Stimulated activated CD4-positive, alpha-beta T cell treated with anti-CD3 and anti-CD28 coated beads, Interleukin-2, amount 100 ng/mL, for 48 hours (primary cell): ENCODE measurements around the gene LLCFC1.

Experiments
- DNase-seq, 2 donors: peaks; one replicate each; pipeline ENCODE4 v3.0.0-alpha.2; 2020

Gene LLCFC1

GRCh38 chr7:142939226-142939910 is at the start of gene LLCFC1:
Gene LLCFC1, plus strand, starts transcription at chr7:142939484. Its CDS starts 138 bp downstream, at chr7:142939622.
- no peak for DNase-seq

- no peak for DNase-seq
Observed at GRCh38 chr7:142889816-142890215, 49.5 kb upstream of the LLCFC1 start.

- DNase-seq, result no peak
Observed at GRCh38 chr7:142890874-142891485, 48.3 kb upstream of the LLCFC1 start.

DNA sequence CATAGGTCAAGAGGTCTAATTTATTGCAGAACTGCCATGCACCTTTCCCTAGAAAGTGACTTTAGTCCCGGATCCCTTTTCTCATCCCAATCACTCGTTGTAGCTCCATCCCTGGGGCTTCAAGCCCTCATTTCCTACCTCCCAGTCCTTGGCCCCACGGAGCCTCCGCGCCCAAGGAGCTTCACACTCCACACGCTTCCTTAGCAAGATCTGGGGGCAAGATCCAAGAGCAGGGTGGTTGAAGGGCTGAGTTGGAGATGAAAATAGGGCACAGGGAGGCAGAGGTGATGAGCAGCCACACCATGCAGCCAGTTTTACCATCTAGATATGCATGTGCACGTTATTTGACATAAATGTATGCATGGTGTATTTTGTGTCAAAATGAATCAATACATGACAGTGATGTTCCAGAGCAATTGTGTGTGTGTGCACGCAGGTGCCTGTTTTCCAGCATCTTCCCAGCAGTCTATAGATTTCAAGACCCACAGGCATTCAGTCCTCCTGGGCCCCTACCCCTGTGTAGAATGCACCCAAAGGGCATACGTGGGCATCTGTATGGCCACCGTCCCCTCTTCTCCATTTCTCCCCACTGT is 47.7 kb upstream of the LLCFC1 start:
- no peak for DNase-seq

DNA sequence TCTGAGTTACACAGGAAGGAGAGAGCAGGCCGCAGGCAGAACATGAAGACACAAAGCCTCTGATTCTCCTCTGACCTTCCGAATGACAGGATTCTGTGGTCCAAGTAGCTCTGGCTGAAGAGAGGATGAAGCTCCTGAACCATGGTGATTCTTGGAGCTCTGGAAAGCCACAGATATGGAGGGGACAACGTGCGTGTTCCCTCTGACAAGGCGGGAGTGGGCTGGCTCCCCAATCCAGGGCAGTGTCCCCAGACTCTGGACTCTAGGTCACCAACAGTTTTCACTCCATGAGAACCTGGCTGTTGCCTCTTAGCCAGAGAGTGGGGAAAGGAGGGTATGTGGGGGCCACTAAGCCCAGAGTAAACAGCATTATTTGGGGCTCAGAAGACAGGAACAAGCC is 46.3 kb upstream of the LLCFC1 start:
- no peak for DNase-seq

- DNase-seq, result no peak
Observed at GRCh38 chr7:142894112-142894984, 44.9 kb upstream of the LLCFC1 start.

DNA sequence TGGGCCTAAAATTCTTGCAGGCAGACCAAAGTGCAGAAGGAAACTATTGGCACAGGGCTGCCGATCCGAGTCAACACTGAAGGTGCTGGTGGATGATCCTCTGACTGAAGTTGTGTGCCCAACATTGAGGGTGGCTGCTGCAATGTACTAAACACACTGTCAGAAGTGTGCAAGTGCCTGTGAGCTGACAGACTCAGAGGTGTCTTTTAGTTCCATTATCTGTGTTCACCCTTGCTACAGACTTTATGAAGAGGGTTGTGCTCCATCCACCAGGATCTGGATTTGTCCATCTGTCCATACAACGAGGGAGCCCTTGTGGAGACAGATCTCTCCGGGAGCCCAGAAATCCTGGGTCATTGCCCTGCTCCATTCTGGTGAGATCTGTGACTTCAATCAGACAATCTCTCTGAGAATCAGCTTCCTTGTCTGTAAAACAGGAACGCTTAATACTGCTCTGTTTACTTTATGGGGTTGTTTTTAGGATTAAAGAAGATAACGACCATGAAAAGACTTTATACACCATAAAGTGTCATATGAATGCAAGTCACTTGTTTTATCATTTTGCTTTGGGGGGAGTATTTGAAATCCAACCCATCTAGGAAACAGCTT is 44.2 kb upstream of the LLCFC1 start:
- DNase-seq, result no peak

- DNase-seq, result no peak
Observed at GRCh38 chr7:142896151-142896550, 43.1 kb upstream of the LLCFC1 start.

DNA sequence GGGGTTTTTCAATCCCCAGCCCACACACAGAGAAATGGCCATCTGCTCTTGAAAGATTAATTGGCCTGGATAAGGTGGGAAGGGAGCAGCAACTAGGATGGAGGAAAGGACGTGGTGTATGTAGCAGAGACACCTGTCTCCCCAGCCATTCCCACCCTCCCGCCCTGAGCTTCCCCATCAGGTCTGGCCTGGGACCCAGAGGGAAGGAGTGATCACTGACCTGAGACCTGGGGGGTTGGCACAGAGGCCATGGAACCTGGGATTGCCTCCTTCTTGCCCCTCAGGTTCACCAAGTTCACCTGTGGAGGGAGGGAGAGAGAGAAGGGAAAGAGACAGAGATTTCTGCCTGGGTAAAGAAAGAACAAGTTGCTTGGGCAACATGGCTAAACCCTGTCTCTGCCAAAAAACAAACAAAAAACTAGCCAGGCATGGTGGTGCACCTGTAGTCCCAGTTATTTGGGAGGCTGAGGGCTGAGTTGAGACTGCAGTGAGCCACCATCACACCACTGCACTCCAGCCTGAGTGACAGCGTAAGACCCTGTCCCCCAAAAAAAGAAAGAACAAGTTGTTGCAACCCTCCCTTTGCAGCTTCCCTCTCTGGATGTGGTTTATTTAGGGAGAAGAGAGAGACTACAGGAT is 42.4 kb upstream of the LLCFC1 start:
- no peak for DNase-seq

DNA sequence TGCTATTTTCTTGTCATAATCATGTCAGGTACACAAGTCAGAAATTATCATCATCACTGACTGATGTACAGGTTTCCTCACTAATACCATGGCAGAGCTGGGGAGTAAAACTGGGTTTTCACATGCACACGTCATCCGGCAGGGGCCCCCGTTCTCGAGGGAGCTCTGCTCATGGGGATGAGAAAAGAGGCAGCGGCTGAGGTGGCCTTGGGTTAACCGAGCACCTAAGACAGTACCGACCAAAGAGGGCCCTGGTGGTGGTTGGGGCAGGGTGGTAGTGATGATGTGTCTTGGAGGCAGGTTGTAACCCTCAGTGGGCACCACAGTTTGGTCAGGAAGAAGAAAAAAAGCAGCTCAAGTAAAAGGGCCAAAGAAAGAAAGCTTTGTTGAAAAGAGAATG is 41.6 kb upstream of the LLCFC1 start:
- DNase-seq, result no peak

DNA sequence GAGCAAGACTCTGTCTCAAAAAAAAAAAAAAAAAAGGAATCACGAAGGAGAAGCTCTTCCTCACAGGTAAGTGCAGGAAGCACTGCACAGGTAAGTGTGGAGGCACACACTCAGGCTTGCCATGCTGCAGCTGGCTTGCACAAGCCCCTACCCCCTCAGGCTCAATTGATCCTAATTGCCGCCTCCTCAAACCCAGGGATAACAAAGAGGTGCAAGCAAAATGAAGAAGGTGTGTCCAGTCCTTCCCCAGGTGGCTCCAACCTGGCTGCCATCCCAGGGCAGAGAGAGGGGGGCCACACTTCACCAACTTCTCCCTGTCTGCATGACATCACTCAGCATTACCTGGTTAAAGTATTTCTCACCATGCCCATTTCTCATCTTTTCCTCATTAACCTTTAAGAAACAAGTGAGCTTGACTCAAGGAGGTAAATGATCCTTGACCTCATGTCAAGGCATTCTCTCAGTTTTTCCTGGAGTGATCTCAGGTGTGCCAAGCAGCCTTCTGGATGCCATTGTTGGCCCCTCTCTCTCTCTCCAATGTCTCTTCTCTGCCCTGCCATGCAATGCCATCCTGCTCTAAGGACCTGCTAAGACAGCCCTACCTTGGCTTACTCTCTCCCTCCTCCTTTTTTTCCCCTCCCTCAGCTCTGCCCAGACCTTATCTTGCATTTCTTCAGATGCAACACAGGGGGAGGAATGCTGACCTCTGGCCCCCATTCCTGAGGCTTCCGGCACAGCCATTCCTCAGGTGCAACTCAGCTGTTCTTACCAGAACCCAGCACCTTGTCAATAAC is 40.7 kb upstream of the LLCFC1 start:
- no peak for DNase-seq

DNA sequence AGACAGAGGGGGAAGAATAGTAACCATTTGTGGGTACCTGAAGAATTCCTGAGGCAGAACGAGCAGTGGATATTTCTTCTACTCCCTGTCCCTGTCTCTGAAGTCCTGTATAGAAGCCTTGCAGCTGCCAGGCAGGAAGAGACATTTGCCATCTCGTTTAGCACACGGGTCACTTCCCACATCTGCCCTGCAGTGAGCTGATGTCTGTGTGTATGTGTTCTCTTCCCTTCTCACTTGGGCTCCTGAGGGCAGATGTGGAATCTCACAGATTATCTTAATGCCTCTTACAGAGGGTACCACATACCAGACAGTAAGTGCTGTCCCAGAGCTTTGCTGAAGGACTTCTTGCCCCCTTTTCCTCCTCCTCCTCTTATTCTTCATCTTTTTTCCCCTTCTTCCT is 39.6 kb upstream of the LLCFC1 start:
- DNase-seq, result no peak

GRCh38 chr7:142901426-142902259 is 37.6 kb upstream of the LLCFC1 start:
- DNase-seq, result no peak

DNA sequence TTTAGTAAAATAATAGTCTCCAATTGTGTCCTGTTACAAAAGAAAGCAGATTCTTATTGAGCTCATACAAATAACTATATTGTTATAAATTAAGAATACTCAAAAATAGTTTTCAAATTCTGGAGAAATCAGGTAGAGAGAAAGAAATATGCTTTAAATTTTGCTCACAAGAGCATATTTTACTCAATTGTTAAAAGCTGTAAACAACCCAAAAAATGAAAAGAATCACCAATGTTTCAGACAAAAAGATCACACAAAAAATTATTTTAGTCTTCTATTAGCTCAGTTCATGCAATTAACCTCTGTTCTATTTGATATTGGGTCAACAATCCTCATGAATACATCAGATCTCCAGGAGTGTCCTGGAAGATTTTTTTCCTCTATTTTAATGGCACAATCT is 35.2 kb upstream of the LLCFC1 start:
- no peak for DNase-seq

DNA sequence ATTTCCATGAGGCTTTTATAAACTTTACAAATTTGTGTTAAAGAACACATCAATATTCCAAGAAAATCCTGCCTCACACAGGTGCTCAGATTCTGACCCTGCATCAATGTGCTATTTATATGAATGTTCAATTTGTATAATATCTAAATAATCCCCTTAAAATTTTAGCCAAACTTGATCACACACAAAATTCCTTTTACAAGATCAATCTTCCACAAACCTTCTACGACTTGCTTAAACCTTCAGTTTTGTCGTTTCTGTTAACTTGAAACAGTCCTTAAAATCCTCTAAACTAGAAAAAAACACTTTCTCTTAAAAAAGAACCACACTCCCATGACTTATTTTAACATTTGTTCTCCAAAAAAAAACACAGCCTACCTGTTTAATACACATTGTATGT is 33.5 kb upstream of the LLCFC1 start:
- no peak for DNase-seq

DNA sequence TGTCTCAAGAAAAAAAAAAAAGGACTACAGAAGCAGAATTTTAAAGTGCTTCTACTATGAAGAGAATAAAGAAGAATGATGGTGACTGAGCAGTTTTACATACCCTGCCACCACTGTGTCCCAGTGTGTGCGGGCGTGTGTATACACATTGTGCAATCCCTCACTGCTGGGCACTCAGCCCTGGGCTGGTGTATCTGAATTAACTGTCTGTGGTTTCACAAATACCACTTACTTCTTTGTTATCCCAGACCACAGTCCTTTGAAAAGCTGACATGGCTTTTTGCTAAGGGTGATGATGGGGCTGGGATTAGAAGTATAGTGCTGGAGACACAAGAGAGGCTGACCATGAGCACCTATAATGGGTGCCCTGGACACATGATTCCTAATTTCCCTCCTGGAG is 32.6 kb upstream of the LLCFC1 start:
- no peak for DNase-seq

- no peak for DNase-seq
Observed at GRCh38 chr7:142908290-142908689, 31.0 kb upstream of the LLCFC1 start.

GRCh38 chr7:142908921-142909890 is 30.1 kb upstream of the LLCFC1 start:
- no peak for DNase-seq

DNA sequence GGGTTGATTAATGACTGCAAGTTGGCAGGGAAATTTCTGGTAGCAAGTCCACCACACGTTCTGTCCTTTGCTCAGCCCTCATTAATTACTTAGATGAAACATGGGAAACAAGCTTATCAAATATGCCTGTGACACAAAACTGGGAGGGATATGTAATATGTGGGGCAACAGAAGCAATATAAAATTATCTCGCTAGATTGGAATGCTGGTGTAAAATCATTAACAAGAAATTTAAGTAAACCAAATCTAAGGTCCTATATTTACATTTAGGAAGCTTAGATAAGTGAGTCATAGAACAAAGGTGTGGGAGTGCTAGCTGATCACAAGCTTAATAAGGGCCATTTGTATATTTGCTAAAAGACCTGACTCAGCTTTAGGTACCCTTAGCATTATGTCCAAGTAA is 29.3 kb upstream of the LLCFC1 start:
- no peak for DNase-seq

DNA sequence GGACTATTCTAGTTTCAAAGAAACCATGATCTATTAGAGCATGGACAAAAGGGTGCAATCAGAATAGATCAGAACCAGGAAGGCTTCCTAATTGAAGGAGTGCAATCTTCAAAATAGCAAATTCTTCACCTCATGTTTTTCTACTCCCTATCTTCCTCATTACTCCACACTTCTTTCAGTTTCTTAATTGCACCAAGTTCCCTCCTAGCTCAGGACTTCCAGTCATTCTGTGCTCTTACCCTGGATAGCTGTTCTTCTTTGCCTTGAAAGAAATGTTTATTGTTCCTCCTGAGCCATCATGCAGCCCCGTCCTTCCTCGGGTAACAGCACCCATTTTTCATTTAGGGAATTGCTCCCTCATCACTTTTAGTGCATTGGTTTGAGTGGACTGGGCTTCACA is 28.8 kb upstream of the LLCFC1 start:
- DNase-seq, result no peak
